Measurements from ENCODE around the gene ADAP1.
"Not testable (repeated sequence)": the region's sequence is repeated elsewhere in the genome, so short reads cannot be mapped to it uniquely, and the experiment has no call there.

Gene ADAP1

DNA sequence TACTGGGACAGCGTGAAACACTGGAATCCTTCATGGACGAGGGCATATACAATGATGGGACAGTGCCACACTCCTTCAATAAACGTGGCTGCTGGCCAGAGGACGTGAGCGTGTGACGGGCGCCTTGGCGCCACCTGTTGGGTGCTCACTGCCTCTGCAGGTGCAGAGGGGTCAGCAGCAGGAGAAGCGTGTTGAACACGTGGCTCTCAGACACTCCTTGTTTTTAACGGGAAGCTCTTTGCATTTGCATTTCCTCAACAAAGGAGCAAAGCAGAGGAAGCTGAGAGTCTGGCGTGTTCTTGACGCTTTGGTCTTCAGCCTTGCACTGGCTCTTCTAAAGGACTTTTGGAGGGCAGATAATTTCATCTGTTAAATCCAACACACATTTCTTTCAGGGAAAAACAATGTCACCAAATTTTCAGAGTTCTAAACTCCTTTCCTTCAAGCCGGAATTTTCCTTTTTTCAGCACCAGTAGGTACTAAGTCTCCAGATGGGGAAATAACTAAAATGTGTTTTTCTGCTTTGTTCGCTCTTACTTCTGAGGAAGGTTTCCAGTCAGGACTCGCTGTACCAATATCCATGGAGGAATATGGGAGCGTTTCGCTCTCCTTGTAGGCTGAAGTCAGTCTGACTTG, 81.0 kb downstream of the ADAP1 start:
- DNase-seq (ENCODE audit: insufficient read length) (peak; percentile 78), FAIRE-seq (peak; percentile 79)
- TF ChIP-seq TAF1 (IDR thresholded peaks at IDR 0.05; ENCODE audit: borderline replicate concordance, low read depth, low read length) = no peak
- no peak for TF ChIP-seq POLR2A (IDR thresholded peaks at IDR 0.05; ENCODE audit: low read depth, low read length)
- TF ChIP-seq POLR2AphosphoS5 (IDR thresholded peaks at IDR 0.05; ENCODE audit: low read depth, low read length) = no peak

DNA sequence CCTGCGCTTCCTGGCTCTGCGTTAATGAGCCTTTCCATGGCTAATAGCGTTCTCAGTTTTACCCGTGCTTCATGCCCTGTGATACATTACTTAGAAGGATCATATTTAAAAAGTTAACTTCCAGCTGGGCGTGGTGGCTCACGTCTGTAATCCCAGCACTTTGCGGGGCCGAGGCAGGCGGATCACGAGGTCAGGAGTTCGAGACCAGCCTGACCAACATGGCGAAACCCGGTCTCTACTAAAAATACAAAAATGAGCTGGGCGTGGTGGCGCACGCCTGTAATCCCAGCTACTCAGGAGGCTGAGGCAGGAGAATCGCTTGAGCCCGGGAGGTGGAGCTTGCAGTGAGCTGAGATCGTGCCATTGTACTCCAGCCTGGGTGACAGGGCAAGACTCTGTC, 81.8 kb downstream of the ADAP1 start:
- not testable (repeated sequence) for DNase-seq (ENCODE audit: insufficient read length); FAIRE-seq

DNA sequence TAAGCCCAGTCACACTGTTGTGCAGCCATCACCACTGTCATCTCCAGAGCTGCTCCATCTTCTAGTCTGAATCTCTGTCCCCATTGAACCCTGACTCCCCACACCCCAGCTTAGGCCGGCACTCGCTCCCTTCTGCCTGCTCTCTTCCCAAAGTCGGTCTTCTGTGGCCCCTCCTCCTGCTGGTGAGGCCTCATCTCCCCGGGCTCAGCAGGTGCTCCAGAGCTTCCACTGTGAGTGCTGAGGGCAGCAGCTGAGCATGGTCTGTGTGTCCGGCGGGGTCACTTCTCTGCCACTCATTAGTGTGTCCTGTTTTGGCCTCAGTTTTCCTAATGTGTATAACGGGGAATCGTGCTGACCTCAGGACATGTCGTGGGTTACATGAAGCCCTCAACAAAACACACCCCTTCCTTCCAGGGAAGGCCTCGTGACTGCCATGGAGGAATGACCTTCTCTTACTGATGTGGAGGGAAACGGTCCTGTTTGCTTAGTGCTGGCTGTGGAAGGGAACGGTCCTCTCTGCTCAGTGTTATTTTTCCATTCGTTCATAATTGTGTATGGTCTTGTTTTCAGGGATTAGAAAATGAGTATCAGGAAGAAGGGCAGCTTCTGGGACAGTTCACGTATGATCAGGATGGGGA, 82.5 kb downstream of the ADAP1 start:
- FAIRE-seq (no peak), DNase-seq (ENCODE audit: insufficient read length) (no peak)
- TF ChIP-seq POLR2AphosphoS5 (IDR thresholded peaks at IDR 0.05; ENCODE audit: low read depth, low read length) (no peak), TAF1 (IDR thresholded peaks at IDR 0.05; ENCODE audit: borderline replicate concordance, low read depth, low read length) (no peak), POLR2A (IDR thresholded peaks at IDR 0.05; ENCODE audit: low read depth, low read length) (no peak)

DNA sequence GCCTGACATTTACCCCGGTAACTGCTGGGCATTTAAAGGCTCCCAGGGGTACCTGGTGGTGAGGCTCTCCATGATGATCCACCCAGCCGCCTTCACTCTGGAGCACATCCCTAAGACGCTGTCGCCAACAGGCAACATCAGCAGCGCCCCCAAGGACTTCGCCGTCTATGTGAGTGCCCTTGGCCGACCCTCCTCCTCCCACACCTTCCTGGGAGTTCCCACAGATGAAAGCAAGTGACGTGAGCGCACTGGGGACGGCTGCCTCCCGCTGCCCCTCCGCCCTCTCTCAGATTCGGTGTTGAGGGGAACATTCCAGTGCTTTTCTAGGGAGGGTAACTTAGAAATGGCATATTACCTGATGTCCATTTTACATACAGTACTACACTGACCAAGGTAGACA, 85.1 kb downstream of the ADAP1 start:
- FAIRE-seq = no peak
- DNase-seq (ENCODE audit: insufficient read length) = no peak
- no peak for TF ChIP-seq POLR2AphosphoS5 (IDR thresholded peaks at IDR 0.05; ENCODE audit: low read depth, low read length)
- TF ChIP-seq TAF1 (IDR thresholded peaks at IDR 0.05; ENCODE audit: borderline replicate concordance, low read depth, low read length) = no peak
- no peak for TF ChIP-seq POLR2A (IDR thresholded peaks at IDR 0.05; ENCODE audit: low read depth, low read length)

DNA sequence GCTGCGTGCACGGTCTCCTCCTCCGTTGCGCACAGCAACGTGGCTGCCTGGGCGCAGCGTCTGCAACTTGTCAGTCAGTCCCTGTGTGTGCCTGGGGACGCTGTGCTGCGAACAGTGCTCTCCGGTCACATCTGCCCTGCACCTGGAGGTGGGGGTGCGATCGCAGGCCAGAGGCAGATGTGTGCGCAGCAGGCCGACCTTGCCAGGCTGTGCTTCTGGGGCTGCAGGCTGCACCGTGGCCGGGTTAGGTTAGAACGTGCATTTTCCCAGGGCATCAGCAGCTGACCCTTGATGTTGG, 86.3 kb downstream of the ADAP1 start:
- FAIRE-seq = no peak
- no peak for TF ChIP-seq POLR2AphosphoS5 (IDR thresholded peaks at IDR 0.05; ENCODE audit: low read depth, low read length)
- TF ChIP-seq POLR2A (IDR thresholded peaks at IDR 0.05; ENCODE audit: low read depth, low read length) = no peak
- TF ChIP-seq TAF1 (IDR thresholded peaks at IDR 0.05; ENCODE audit: borderline replicate concordance, low read depth, low read length) = no peak
- no peak for DNase-seq (ENCODE audit: insufficient read length)

DNA sequence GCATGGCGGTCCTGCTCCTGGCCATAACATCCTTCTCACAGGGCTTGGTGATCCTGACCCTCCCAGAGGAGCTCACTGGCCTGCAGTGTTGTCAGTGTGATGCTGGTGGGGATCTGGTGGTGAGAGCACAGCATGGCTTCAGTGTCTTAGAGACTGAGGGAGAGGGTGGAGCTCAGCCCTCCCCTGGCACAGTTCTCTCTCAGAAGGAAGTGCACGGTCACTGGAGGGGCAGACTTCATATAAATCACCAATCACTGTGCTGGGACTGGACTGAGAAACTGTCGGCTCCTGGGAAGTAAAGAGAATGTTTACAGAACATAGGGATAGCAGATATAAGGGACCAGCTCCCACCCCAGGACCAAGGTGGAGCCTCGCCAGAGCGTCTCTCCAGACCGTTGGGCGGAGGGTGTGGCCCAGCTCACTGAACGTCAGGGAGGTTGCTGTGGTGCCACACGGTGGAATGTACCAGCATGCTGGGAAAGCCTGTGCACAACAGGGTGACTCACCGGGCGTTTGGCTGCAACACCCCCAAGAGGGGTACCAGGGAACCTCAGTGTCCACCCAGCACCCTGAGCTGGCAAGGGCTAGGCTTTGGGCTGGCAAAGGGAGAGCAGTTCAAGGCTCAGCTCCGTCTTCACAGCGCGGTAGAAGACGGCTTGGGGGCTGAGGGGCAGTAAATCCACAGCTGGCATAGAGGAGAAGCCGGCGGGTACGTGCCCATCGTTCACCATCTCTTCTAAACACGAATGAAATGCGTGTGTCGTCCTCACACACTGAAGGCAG, 86.9 kb downstream of the ADAP1 start:
- DNase-seq (ENCODE audit: insufficient read length) = no peak
- no peak for TF ChIP-seq TAF1 (IDR thresholded peaks at IDR 0.05; ENCODE audit: borderline replicate concordance, low read depth, low read length)
- no peak for TF ChIP-seq POLR2AphosphoS5 (IDR thresholded peaks at IDR 0.05; ENCODE audit: low read depth, low read length)
- no peak for TF ChIP-seq POLR2A (IDR thresholded peaks at IDR 0.05; ENCODE audit: low read depth, low read length)
- FAIRE-seq = no peak

DNA sequence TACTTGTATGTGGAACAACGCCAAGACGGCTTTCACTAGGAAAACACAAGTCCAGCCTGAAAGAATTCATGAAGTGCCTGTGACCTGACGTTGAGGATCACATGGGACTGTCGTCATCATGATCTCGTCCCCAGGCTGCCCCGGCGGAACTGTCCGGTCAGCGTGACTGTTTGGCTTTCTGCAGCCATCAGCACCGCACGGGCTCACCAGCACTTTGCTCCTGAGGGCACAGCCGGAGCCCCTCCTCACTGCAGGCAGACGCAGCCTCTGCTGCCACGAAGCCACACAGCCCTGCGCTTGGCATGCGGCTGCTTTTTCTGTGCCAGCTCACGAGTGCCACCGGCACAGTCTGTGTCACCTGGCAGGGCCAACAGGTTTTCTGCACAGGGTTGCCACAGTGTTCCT, 87.5 kb downstream of the ADAP1 start:
- DNase-seq (ENCODE audit: insufficient read length) (no peak), FAIRE-seq (no peak)
- TF ChIP-seq TAF1 (IDR thresholded peaks at IDR 0.05; ENCODE audit: borderline replicate concordance, low read depth, low read length) = no peak
- no peak for TF ChIP-seq POLR2A (IDR thresholded peaks at IDR 0.05; ENCODE audit: low read depth, low read length)
- no peak for TF ChIP-seq POLR2AphosphoS5 (IDR thresholded peaks at IDR 0.05; ENCODE audit: low read depth, low read length)

DNA sequence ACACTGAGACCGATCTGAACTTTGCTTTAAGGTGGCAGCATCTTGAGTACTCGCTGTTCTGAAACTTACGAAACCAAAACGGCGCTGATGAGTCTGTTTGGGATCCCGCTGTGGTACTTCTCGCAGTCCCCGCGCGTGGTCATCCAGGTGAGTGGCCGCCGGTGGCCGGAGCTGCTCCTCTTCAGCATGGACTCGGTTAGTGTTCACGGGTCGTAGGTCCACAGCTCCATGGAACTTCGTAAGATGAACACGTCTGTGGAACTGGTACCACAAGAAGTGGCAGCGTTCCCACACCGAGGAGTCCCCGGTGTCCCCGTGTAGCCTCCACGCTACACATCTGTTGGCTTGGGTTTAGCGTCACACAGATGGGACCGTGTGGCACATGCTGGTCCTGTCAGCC, 88.6 kb downstream of the ADAP1 start:
- DNase-seq (ENCODE audit: insufficient read length) = no peak
- TF ChIP-seq TAF1 (IDR thresholded peaks at IDR 0.05; ENCODE audit: borderline replicate concordance, low read depth, low read length) = no peak
- TF ChIP-seq POLR2AphosphoS5 (IDR thresholded peaks at IDR 0.05; ENCODE audit: low read depth, low read length) = no peak
- no peak for TF ChIP-seq POLR2A (IDR thresholded peaks at IDR 0.05; ENCODE audit: low read depth, low read length)
- FAIRE-seq = no peak

DNA sequence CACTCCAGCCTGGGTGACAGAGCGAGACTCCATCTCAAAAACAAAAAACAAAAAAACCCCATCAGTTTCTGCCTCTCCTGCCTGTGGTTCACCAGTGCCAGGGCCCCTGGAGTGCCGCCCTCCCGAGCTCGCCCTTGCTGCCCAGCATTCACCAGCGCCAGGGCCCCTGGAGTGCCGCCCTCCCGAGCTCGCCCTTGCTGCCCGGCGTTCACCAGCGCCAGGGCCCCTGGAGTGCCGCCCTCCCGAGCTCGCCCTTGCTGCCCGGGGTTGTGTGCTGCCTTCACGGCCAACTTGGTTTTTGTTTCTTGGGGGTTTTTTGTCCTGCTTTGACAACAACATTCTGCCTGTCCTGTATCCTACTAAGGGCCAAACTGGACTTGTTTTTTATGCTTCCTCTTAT, 91.4 kb downstream of the ADAP1 start:
- TF ChIP-seq POLR2A (IDR thresholded peaks at IDR 0.05; ENCODE audit: low read depth, low read length) (no peak), POLR2AphosphoS5 (IDR thresholded peaks at IDR 0.05; ENCODE audit: low read depth, low read length) (no peak), TAF1 (IDR thresholded peaks at IDR 0.05; ENCODE audit: borderline replicate concordance, low read depth, low read length) (no peak)
- DNase-seq (ENCODE audit: insufficient read length) = no peak
- no peak for FAIRE-seq

DNA sequence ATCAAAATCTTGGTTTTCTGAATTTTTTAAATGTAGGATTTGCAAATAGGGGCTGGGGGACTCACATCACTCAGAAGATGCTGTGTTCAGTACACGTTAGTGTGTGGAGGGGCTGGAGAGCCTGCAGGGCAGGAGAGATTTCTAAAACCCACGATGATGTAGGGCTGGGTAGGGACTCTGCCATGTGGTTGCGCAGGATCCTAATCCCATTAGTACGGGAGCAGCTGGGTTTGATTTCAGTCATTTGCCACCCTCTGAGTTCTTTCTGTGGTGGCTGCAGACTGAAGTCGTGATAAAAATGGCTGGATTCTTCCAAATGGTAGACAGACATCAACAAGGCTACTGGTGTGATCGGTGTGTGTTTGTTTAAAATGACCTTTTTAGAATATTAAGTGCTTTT, 92.3 kb downstream of the ADAP1 start:
- TF ChIP-seq POLR2A (IDR thresholded peaks at IDR 0.05; ENCODE audit: low read depth, low read length) (no peak), POLR2AphosphoS5 (IDR thresholded peaks at IDR 0.05; ENCODE audit: low read depth, low read length) (no peak), TAF1 (IDR thresholded peaks at IDR 0.05; ENCODE audit: borderline replicate concordance, low read depth, low read length) (no peak)
- DNase-seq (ENCODE audit: insufficient read length) (no peak), FAIRE-seq (no peak)

DNA sequence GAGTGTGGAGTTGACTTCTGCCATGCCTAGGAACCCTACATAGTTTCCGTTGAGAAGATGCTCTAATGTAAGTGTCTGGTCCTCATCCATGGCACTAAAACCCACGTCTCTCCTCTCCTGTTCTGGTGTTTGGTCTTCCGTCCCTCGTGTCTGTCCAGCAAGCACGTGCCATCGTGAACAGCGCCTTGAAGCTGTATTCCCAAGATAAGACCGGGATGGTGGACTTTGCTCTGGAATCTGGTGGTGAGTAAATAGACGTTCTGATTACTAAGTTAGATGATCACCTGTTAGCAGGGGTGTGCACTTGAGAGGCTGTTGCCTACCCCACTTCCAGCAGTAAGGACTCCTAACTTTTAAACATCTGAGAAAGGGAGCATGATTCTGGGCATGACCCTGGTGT, 93.3 kb downstream of the ADAP1 start:
- TF ChIP-seq POLR2A (IDR thresholded peaks at IDR 0.05; ENCODE audit: low read depth, low read length) = no peak
- no peak for TF ChIP-seq TAF1 (IDR thresholded peaks at IDR 0.05; ENCODE audit: borderline replicate concordance, low read depth, low read length)
- no peak for TF ChIP-seq POLR2AphosphoS5 (IDR thresholded peaks at IDR 0.05; ENCODE audit: low read depth, low read length)
- no peak for DNase-seq (ENCODE audit: insufficient read length)
- no peak for FAIRE-seq

DNA sequence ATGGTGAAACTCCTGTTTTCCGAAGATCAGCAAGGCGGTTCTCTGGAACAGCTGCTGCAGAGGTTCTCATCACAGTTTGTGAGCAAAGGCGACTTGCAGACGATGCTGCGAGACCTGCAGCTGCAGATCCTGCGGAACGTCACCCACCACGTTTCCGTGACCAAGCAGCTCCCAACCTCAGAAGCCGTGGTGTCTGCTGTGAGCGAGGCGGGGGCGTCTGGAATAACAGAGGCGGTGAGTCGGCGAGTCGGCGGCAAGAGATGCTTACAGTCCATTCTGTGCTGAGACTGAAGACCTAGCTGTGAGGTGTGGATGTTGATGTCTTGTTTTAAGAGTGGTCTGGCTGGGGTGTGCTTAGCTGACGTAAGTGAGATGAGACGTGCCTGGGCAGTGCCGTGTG, 94.3 kb downstream of the ADAP1 start:
- TF ChIP-seq TAF1 (IDR thresholded peaks at IDR 0.05; ENCODE audit: borderline replicate concordance, low read depth, low read length) (no peak), POLR2A (IDR thresholded peaks at IDR 0.05; ENCODE audit: low read depth, low read length) (no peak), POLR2AphosphoS5 (IDR thresholded peaks at IDR 0.05; ENCODE audit: low read depth, low read length) (no peak)
- FAIRE-seq (no peak), DNase-seq (ENCODE audit: insufficient read length) (no peak)
